LoVo (cell line): ENCODE measurements around the gene PNPLA7.

Experiments
- DNase-seq: peaks from one replicate; pipeline ENCODE4 v3.0.0-alpha.2; 2016; ENCODE audit warnings: low spot score

The PNPLA7 gene

DNA sequence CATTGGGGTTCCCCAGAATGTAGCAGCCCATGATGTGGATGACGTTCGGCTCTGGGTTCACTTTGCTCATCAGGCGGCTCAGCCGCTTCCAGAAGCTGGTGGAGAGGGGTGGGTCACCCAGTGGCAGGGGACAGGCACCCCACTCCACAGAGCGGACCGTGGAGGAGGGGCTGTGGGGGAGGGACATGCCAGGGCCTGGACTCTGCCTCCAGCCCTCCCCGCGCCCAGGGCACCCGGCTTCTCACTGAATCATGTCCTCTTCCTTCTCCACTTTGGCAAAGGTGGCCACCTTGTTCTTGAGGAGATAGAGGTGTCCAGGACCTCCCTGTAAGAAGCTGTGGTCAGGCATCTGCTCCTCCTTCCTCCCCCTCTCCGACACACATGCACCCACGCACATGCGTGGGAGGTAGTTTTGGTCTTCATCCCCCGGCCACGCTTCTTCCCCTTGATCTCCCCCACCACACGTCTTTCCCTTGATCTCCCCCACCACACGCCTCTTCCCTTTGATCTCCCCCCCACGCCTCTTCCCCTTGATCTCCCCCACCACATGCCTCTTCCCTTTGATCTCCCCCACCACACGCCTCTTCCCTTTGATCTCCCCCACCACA lies 100.2 kb downstream of the PNPLA7 start:
- DNase-seq = no peak

DNA sequence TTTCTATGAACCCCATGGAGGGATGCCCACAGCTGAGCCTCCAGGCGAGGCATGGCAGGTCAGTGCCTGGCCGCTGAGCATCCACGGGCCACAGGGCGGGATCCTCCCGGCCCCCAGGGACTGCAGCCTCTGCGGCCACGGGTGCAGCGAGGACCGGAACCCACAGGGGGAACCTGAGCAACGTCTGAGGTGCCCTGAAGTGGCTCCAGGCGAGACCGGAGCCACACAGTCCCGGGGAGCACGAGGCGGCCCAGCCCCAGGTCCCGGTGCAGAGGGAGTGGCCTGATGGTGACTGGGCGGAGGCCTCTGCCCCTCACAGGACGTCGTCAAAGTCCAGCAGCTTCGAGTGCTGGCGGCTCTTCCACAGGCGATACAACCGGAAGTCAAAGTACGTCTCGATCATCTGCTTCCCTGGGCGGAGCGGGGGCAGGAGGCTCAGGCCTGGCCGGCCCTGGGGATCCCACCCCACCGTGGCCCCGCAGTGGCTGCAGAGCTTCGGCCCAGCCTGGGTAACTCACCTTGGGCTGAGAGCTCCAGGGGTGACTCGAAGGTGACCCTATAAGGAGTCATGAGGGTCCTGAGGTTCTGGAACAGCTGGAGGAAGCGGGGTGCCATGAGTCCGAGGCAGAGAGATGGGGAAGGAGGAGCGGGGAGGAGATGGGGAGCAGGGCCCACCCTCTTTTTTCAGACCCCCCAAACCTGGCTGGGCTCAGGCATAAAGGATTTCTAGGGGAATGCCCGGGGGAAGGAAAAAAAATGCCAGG lies 100.9 kb downstream of the PNPLA7 start:
- DNase-seq = no peak

DNA sequence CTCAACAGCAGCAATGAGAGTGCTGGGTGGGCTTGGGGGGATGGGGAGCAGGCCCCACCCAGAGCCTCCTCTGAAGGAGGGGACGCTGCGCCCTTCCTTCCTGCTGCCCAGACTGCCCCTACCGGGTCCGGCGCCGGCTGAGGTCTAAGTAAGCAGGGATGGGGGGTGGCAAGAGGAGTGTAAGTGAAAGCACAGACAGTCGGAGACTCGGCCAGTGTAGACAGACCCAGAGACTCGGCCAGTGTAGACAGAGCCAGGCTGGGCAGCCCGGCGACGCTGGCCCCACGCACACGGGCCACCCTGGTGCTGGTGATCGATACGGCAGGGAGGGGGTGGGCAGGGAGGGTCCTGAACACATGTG lies 101.6 kb downstream of the PNPLA7 start:
- no peak for DNase-seq

DNA sequence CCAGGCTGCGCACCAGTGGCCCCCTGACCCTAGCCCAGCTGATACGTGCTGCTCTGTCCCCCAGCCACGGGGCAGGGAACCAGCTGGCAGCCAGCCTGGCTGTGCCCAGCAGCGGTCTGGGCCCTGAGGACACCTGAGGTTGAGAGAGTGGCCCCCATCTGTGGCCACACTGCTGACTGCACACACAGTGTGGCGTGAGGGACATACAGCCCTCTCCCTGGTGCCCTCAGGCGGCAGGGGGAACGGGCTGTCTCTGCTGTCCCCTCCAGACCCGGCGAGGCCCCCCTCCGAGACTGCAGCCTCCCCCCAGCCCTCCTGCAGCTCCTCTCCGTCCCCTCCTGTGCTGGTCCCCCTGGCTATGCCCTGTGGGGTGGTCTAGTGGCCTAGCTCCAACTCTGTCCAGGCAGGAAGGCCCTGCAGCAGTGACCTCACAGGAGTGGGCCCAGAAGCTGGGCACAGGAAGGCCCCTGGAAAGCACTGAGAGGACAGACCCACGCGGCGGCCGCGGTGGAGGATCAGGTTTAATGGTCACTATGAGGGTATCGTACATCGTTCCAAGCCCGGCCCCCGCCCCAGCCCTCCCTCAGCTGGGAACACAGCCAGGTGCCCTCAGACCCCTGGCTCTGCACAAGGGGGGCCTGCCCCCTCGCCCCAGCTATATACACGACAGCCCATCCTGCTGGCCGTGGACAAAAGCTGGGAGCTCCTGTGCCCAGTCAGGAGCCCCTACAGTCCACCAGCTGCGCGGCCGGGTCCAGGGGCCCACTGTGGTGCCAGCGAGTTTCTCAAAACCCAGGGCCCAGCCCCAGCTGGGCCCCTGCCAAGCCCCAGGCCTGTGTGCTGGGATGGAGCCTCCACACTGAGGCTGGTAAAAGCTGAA lies 102.2 kb downstream of the PNPLA7 start:
- no peak for DNase-seq

DNA sequence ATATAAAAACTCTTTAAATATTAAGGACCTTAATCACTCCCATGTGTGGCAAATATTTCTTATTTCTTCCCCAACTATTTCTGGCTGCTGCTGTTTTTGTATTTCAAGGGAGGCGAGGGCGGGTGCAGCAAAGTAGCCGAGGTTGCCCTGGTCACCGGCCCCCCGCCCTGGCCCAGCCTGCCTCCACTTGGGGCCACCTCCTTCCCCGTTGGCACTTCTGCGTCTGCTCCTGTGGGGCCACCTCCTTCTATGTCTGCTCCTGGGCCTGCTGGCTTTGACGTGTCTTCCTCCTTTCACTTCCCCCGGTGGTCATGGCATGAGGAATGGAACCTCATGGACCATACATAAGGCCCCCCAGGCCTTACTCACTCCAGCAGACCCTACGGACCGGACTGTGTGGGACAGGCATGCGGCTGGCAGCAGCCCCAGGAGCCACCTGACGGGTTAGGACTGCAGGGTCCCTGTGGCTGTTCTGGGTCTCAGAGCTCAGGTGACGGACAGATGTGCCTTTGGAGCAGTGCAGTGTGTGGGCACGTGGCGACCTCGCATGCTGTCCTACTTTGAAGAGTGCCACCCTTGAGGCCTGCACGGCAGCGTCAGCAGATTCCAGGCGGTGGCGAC lies 103.2 kb downstream of the PNPLA7 start:
- no peak for DNase-seq

DNA sequence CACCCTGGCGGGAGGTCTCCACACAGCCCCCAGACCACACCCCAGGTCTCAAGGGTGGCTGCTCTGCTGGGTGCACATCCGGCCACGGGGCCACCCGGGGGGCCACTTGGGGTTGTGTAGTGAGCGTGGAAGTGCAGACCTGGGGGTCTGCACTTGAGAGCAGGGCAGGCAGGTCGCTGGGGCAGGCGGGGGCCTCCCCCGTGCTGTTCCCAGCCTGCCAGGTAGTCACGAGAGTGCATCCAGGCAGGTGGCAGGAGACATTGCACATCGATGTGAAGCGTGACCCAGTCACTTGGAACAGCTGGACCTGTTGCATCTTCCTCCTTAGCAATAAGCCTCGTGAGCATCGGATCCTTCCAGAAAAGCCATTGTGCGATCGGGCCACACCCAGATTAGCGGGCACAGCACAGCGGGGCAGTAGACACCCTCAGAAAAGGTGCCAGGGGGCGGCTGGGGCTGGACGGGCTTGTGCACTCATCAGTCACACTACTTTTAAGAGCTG lies 104.2 kb downstream of the PNPLA7 start:
- DNase-seq = no peak

DNA sequence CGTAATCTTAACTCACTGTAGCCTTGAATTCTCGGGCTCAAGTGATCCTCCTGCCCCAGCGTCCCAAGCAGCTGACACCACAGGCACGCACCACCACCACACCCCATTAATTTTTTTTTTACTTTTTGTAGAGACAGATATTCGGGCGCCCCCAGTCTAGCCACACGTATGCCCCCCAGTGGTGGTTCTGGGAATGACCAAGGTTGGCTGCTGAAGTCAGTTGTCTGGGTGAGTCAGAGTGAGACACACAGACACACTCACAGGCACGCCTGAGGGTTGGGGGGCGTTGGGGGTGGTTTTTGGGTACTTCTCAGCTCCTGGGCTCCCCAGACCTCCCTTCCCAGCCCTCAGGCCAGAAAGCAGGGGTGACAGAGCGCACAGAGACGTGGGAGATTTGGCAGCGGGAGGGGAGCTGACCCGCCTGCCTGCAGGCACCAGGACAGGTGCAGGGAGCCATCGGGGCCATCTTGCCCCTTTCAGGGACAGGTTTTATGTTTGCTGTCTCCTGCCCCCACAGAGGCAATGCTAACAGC lies 104.9 kb downstream of the PNPLA7 start:
- DNase-seq = peak; percentile 75

DNA sequence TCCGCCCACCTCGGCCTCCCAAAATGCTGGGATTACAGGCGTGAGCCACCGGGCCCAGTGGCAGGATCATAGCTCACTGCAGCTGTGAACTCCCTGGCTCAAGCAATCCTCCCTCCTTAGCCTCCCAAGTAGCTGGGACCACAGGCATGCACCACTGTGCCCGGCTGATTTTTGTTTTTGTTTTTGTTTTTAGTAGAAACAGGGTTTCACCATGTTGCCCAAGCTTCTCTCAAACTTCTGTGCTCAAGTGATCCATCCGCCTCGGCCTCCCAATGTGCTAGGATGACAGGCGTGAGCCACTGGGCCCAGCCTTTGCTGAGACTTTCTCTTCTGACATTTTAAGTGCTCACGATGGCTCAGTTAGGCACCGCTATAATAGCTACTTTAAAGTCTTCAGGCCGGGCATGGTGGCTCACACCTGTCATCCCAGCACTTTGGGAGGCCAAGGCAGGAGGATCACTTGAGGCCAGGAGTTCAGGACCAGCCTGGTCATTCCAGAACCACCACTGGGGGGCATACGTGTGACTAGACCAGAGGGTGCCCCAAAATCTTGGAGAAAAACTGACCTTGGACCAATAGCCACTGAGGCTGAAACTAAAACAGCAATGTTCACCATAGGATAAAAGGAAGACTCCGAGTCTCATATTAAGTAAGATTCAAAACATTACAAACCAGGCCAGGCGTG lies 106.0 kb downstream of the PNPLA7 start:
- DNase-seq = no peak

DNA sequence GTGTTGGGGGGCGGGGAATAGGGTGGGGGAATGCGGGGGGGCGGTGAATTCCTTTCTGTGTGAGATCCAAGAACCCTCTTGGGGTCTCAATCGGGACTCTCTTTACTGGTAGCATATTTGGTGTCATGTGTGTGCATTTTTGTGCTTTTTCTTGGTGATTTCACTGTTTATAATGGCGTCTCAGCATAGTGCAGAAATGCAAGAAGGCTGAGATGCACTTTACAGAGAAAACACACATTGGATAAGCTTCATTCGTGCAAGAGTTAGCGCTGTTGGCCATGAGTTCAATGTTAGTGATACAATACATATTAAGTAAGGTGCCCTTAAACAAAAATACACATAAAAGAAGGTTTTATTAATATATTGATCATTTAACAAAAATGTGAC lies 108.3 kb downstream of the PNPLA7 start:
- no peak for DNase-seq

DNA sequence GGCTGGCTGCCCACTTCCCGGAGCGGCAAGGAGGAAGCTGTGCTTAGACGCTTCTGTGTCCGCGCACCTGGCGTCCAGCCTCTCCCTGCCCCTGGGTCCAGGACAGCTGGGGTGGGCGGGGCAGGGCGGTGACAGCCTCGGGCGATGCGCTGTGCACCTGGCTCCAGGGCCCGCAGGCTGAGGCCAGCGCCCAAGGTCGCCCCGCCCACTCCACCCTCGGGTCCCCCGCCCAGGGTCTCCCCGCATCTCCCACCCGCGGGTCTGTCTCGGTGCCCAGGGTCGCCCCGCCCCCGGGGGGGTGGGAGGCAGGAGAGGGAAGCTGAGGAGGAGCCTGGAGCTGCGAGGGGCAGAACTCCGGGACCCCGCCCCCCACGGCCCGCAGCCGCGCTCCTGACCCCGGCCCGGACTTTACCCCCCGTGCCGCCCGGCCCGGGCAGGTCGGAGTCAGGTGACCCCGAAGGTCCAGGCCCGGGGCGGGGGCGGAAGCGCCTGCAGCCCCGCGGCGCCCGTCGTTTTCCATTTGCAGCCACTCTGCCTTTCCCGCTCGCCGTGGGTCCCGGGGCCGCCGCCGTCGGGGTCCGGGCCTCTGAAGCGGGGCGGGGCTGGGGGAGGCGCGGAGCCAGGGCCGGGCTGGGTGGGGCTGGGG lies 108.8 kb downstream of the PNPLA7 start, which contains the start of gene ENTPD8:
Gene ENTPD8, minus strand, starts transcription at position 69 of the 646 bp plus-strand sequence. CDS start 3,072 bp downstream, outside the sequence.
- peak; percentile 79 for DNase-seq

DNA sequence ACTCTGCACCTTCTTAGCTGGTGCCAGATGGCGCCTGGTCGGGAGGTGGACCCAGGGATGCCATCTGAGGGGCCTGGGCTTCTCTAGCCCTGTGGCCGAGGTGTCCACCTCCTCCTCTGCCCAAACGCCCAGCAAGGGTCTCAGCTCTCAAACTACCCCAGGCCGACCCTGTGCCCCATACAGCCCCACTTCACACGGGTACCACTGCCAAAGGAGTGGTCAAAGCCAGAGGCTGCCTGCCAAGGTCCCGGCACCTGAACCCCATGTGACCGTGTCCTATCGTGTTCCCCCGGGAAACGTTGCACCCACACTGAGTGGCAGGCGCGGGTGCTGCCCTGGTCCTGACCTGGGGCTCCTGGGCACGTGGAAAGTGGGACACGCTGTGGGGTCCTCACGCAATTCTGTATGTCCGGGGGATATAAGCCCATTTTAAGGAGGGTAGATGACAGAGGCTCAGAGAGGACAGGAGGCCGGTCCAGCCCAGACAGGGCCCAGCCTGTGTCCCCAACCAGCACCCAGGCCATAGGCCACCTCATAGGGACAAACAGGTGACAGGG lies 111.0 kb downstream of the PNPLA7 start:
- DNase-seq = no peak

DNA sequence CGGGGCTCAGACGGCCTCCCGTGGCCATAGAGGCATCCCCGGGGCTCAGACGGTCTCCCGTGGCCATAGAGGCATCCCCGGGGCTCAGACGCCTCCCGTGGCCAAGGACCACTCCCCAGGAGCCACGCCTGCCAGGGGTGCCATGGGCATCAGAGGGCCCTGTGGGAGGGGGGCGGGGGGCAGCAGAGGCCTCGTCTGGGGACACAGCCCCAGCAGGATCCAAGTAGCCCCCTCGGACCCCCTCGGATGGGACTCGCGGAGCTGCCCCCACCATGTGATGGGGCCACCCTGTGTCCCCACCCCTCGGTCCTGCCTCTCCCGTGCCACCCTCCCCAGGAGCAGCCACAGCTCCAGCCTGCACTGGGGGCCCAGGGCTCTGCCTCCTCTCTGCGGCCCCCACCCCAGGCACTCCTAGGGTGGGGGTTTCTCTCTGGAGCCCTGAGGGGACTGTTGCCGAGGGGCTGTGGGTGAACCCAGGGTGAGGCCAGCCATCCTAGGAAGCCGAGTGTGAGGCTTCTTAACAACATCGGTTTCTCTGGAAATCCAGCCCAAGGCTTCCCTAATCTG lies 111.5 kb downstream of the PNPLA7 start:
- DNase-seq = no peak

DNA sequence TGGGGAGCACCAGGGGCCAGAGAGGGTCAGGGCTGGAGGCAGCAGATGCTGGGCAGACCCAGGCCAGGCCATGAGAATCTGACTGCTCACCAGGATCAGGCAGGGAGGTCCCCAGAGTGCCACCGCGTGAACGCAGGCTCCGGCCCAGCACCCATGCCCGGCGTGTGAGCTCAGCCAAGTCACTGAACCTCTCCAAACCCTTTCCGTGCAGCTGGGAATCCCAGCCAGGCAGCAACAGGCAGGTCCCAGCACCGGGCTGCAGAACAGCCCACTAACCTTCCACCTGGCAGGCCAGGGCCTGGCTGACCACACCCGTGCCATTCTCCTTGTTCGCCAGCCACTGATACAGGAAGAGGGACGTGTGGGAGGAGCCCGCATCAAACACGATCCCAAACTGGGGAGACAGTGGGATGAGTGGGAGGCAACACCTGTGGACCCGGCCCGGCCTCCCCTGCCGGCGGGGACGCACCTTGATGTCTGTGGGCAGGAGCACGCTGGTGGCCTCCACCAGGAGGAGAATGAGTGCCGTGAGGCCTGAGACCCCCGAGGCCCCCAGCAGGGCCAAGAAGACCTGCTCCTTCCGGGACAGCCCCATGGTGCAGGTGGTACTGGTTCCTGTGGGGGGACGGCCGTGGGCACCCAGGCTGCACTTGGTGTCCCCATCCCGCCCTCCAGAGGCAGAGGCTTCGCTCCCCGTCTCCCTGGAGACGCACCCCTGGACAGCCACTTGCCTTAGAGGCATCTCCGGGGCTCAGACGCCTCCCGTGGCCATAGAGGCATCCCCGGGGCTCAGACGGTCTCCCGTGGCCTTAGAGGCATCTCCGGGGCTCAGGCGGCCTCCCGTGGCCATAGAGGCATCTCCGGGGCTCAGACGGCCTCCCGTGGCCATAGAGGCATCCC lies 112.3 kb downstream of the PNPLA7 start:
- no peak for DNase-seq

DNA sequence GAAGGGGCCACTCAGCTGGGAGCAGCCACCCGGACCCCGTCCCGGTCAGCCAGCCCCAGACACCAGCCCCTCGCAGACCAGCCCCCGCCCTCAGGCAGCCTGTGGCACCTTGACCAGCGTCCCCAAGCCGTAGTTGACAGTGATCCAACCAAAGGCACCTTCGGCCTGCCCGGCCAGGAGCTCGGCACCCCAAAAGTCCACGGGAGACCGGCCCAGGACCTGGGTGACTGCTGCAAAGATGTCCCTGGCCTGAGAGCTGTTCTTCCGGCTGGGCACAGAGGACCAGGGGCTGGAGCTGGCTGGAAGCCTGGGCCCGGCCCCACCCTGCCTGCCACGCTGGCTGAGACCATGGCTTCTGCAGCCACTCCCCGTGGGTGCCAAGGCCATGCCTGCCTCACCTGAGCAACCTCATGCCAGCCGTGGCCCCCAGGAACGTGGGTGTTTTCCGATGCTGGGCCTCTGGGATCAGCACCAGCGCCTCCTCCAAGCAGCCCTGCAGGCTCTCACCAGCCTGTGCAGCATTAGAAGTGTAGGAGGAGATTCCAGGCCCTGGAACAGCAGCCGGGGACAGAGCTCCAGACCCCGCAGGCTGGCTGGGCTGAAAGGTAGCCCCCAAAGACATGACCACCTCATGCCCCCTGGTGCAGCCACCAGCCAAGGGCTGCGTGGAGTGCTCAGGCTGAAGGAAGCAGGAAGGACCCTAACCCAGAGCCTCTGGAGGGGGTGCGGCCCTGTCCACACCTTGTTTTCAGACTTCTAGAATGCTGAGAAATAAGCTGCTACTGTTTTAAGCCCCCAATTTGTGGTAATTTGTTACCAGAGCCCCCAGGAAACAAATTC lies 113.2 kb downstream of the PNPLA7 start:
- DNase-seq = no peak

DNA sequence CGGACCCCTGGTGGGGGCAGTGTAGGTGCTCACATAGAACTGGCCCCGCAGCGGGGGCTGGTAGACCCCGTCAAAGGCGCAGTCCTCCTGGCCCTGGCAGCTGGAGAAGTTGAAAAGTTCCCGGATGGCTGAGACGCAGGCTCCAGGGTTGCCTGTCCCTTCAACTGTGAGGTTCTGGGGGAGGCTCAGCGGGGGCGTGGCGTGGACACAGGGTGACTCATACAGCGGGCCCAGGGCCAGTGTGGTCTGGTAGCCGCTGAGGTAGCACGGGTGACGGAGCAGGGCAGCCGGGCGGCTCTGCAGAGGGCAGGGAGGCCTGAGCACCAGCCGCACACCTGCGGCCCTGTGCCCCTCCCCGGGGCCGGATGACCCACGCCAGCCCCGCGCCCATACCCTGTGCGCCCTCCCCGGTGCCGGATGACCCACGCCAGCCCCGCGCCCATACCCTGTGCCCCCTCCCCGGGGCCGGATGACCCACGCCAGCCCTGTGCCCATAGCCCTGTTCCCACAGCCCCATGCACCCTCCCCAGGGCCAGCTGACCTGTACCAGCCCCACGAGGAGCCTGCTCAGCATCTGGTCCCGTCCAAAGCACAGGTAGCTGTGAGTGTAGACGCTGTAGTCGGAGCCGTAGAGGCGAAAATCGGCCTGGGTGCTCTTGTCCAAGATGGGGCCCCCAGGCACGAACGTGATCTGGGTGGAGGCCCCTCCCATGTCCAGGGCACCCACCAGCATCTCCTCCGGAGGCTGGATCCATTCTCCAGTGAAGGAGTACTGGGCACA lies 114.0 kb downstream of the PNPLA7 start:
- DNase-seq = peak; percentile 87

DNA sequence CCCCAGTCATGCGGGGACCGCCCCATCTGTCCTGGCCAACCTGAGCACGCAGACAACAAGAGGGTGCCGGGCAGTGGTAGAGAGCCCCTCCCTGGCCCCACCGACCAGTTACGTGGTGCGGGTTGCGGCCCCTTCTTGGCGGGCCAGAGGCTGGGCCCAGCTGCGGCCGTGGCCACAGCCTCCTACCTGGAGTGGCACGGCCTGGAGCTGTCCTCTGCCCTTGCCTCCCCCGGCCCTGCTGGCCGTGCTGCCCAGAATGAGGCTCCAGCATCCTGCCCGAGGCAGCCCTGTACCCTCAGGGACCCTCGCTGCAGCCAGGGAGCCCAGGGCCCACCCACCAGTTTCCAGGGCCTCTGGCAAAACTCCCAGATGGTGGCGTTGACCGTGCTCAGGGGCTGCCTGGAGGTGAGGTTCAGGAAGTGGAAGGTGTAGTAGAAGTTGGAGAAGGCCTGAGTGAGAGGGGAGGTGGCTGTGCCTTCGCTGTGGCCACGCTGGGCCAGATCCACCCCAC lies 114.8 kb downstream of the PNPLA7 start:
- DNase-seq = no peak
